Measurements from ENCODE around the gene ME3. TPM values are rescaled to one million over a fixed set of nuclear protein-coding genes. Genes with fewer than 3 reads are reported as not detected.
A peak's percentile ranks its signal among the peaks of the same experiment; 100 is the strongest.

ME3 gene
- total RNA-seq, 1 donor from 2014 or later = 0.92 TPM

- DNase-seq (ENCODE audit: low spot score) = peak; percentile 87
- peaks cover 3% of the 10 kb centered on the region for H3K27me3 Mint-ChIP-seq (ENCODE audit: unreplicated experiment)
Measured at GRCh38 chr11:86456075-86456939, 216.1 kb downstream of the ME3 start.

GRCh38 chr11:86453290-86454030, 219.0 kb downstream of the ME3 start:
- H3K27me3 Mint-ChIP-seq (ENCODE audit: unreplicated experiment) = peaks cover 3% of the 10 kb centered on the region
- H3K4me1 Mint-ChIP-seq (ENCODE audit: unreplicated experiment) = peaks cover 18% of the 10 kb centered on the region
- H3K27ac Mint-ChIP-seq (ENCODE audit: unreplicated experiment) = no peak overlapping the region
- H3K36me3 Mint-ChIP-seq (ENCODE audit: low read depth, unreplicated experiment) = no peaks in the 10 kb centered on the region
- H3K9me3 Mint-ChIP-seq (ENCODE audit: unreplicated experiment) = no peaks in the 10 kb centered on the region
- no peak overlapping the region for H3K4me3 Mint-ChIP-seq (ENCODE audit: unreplicated experiment)
- TF ChIP-seq CTCF (IDR thresholded peaks at IDR 0.05; ENCODE audit: unreplicated experiment) = no peak
- DNase-seq (ENCODE audit: low spot score) = no peak

More at GRCh38 chr11:86456075-86456939, 216.1 kb downstream of the ME3 start:
- TF ChIP-seq CTCF (IDR thresholded peaks at IDR 0.05; ENCODE audit: unreplicated experiment) = peak; percentile 86
- no peak overlapping the region for H3K4me3 Mint-ChIP-seq (ENCODE audit: unreplicated experiment)
- H3K4me1 Mint-ChIP-seq (ENCODE audit: unreplicated experiment) = peaks cover 28% of the 10 kb centered on the region
- no peaks in the 10 kb centered on the region for H3K36me3 Mint-ChIP-seq (ENCODE audit: low read depth, unreplicated experiment)
- H3K9me3 Mint-ChIP-seq (ENCODE audit: unreplicated experiment) = no peaks in the 10 kb centered on the region
- H3K27ac Mint-ChIP-seq (ENCODE audit: unreplicated experiment) = no peak overlapping the region

- Mint-ChIP-seq H3K9me3 (ENCODE audit: unreplicated experiment) (no peaks in the 10 kb centered on the region), H3K4me3 (ENCODE audit: unreplicated experiment) (no peak overlapping the region), H3K4me1 (ENCODE audit: unreplicated experiment) (no peaks in the 10 kb centered on the region), H3K36me3 (ENCODE audit: low read depth, unreplicated experiment) (no peaks in the 10 kb centered on the region), H3K27ac (ENCODE audit: unreplicated experiment) (no peak overlapping the region), H3K27me3 (ENCODE audit: unreplicated experiment) (peaks cover 3% of the 10 kb centered on the region)
- TF ChIP-seq CTCF (IDR thresholded peaks at IDR 0.05; ENCODE audit: unreplicated experiment) = no peak
- DNase-seq (ENCODE audit: low spot score) = no peak
Measured at GRCh38 chr11:86449993-86450629, 222.3 kb downstream of the ME3 start.

- no peaks in the 10 kb centered on the region for H3K9me3 Mint-ChIP-seq (ENCODE audit: unreplicated experiment)
- peaks cover 1% of the 10 kb centered on the region for H3K27me3 Mint-ChIP-seq (ENCODE audit: unreplicated experiment)
- no peak for DNase-seq (ENCODE audit: low spot score)
- H3K36me3 Mint-ChIP-seq (ENCODE audit: low read depth, unreplicated experiment) = no peaks in the 10 kb centered on the region
- no peak for TF ChIP-seq CTCF (IDR thresholded peaks at IDR 0.05; ENCODE audit: unreplicated experiment)
- H3K4me1 Mint-ChIP-seq (ENCODE audit: unreplicated experiment) = no peaks in the 10 kb centered on the region
- H3K4me3 Mint-ChIP-seq (ENCODE audit: unreplicated experiment) = no peak overlapping the region
- H3K27ac Mint-ChIP-seq (ENCODE audit: unreplicated experiment) = no peak overlapping the region
Measured at GRCh38 chr11:86447763-86448480, 224.5 kb downstream of the ME3 start.

All from endothelial cell (in vitro differentiated cells).